Astrocyte (in vitro differentiated cells and primary cell): Measurements from ENCODE around the gene MACC1. TPM values are rescaled to one million over a fixed set of nuclear protein-coding genes. Genes with fewer than 3 reads are reported as not detected.

Experiments
- DNase-seq: peaks from one replicate; pipeline ENCODE4 v3.0.0-alpha.2; 2010; ENCODE audit warnings: low read depth
- FAIRE-seq: peaks from 2 replicates; lab custom pipeline; 2011; peaks lifted over from hg19 to GRCh38; lab: Jason Lieb, UNC
- H2AFZ ChIP-seq: 2 replicates; pipeline ENCODE4 v1.6.0; 2012; ENCODE audit warnings: low read depth, low read length, inconsistent platforms
- H3K27ac ChIP-seq: 2 replicates; pipeline ENCODE4 v1.5.1; 2011; ENCODE audit warnings: low read depth, low read length, inconsistent platforms
- H3K27me3 ChIP-seq: 2 replicates; pipeline ENCODE4 v1.6.0; 2011; ENCODE audit warnings: low read length, inconsistent platforms; ENCODE audit not compliant: insufficient read depth
- H3K36me3 ChIP-seq: 2 replicates; pipeline ENCODE4 v1.5.1; 2011; ENCODE audit warnings: low read length, inconsistent platforms; ENCODE audit not compliant: insufficient read depth
- H3K4me1 ChIP-seq: 2 replicates; pipeline ENCODE4 v1.5.1; 2011; ENCODE audit warnings: low read length, inconsistent platforms; ENCODE audit not compliant: insufficient read depth
- H3K4me2 ChIP-seq: 2 replicates; pipeline ENCODE4 v1.6.0; 2012; ENCODE audit warnings: low read length, inconsistent platforms
- H3K4me3 ChIP-seq: 2 replicates; pipeline ENCODE4 v1.5.1; 2011; ENCODE audit warnings: low read depth, mild to moderate bottlenecking, low read length, inconsistent platforms; ENCODE audit not compliant: insufficient read depth
- H3K79me2 ChIP-seq: 2 replicates; pipeline ENCODE4 v1.6.0; 2012; ENCODE audit warnings: mild to moderate bottlenecking, low read length, inconsistent platforms; ENCODE audit not compliant: insufficient read depth
- H3K9ac ChIP-seq: 2 replicates; pipeline ENCODE4 v1.6.0; 2012; ENCODE audit warnings: mild to moderate bottlenecking, low read length, inconsistent platforms
- H3K9me3 ChIP-seq: 2 replicates; pipeline ENCODE4 v1.5.1; 2012; ENCODE audit warnings: low read depth, mild to moderate bottlenecking, low read length, inconsistent platforms; ENCODE audit not compliant: insufficient read depth
- H4K20me1 ChIP-seq: 2 replicates; pipeline ENCODE4 v1.6.0; 2012; ENCODE audit warnings: low read length, inconsistent platforms; ENCODE audit not compliant: insufficient read depth
- H3K27ac Mint-ChIP-seq: one replicate; pipeline ENCODE4 v1.8.0; 2021; ENCODE audit warnings: mild to moderate bottlenecking, mixed read lengths; ENCODE audit not compliant: unreplicated experiment
- H3K27me3 Mint-ChIP-seq: one replicate; pipeline ENCODE4 v1.8.0; 2021; ENCODE audit warnings: low read depth, mixed read lengths; ENCODE audit not compliant: unreplicated experiment
- H3K36me3 Mint-ChIP-seq: one replicate; pipeline ENCODE4 v1.8.0; 2021; ENCODE audit warnings: low read depth, mixed read lengths; ENCODE audit not compliant: unreplicated experiment
- H3K4me1 Mint-ChIP-seq: one replicate; pipeline ENCODE4 v1.8.0; 2021; ENCODE audit warnings: low read depth, mixed read lengths; ENCODE audit not compliant: unreplicated experiment
- H3K4me3 Mint-ChIP-seq: one replicate; pipeline ENCODE4 v1.8.0; 2021; ENCODE audit warnings: mild to moderate bottlenecking, moderate library complexity, mixed read lengths; ENCODE audit not compliant: unreplicated experiment
- H3K9me3 Mint-ChIP-seq: one replicate; pipeline ENCODE4 v1.8.0; 2021; ENCODE audit warnings: mild to moderate bottlenecking, mixed read lengths; ENCODE audit not compliant: unreplicated experiment
- CTCF ChIP-seq: IDR thresholded peaks from 2 replicates; pipeline ENCODE4 v1.5.1; 2011; ENCODE audit warnings: low read depth, mild to moderate bottlenecking, inconsistent platforms, low read length, moderate library complexity; ENCODE audit not compliant: insufficient read depth
- EZH2 ChIP-seq: IDR thresholded peaks from 2 replicates; pipeline ENCODE4 v1.6.1; 2012; ENCODE audit warnings: mild to moderate bottlenecking, low read length, inconsistent platforms; ENCODE audit not compliant: insufficient read depth
- total RNA-seq: library from RNA; stranded (reverse); gene quantifications from 2 replicates; pipeline ENCODE4 v1.2.1, GENCODE V29; 2021

The MACC1 gene
- total RNA-seq, 1 donor from 2014 or later, result 2.0 TPM

GRCh38 chr7:20190560-20191390, 26.4 kb downstream of the MACC1 start:
- H3K9me3 ChIP-seq, result no peaks in the 10 kb centered on the region
- H3K9ac ChIP-seq, result no peak overlapping the region
- H3K27ac ChIP-seq, result no peak overlapping the region
- H3K36me3 Mint-ChIP-seq, result no peaks in the 10 kb centered on the region
- DNase-seq (no peak), FAIRE-seq (no peak)
- H3K9me3 Mint-ChIP-seq, result peaks cover 2% of the 10 kb centered on the region
- H3K36me3 ChIP-seq, result no peaks in the 10 kb centered on the region
- no peaks in the 10 kb centered on the region for H3K27me3 Mint-ChIP-seq
- H3K4me3 ChIP-seq, result no peak overlapping the region
- no peak overlapping the region for H3K4me3 Mint-ChIP-seq
- no peaks in the 10 kb centered on the region for H4K20me1 ChIP-seq
- no peaks in the 10 kb centered on the region for H3K79me2 ChIP-seq
- no peak overlapping the region for H2AFZ ChIP-seq
- no peak for TF ChIP-seq CTCF
- TF ChIP-seq EZH2, result no peak
- H3K4me1 ChIP-seq, result peaks cover 3% of the 10 kb centered on the region
- H3K27ac Mint-ChIP-seq, result no peak overlapping the region
- no peaks in the 10 kb centered on the region for H3K4me1 Mint-ChIP-seq
- H3K27me3 ChIP-seq, result no peaks in the 10 kb centered on the region
- no peak overlapping the region for H3K4me2 ChIP-seq

- FAIRE-seq, result no peak
Observed at GRCh38 chr7:20189852-20190251, 27.3 kb downstream of the MACC1 start.

More at GRCh38 chr7:20189852-20190251, 27.3 kb downstream of the MACC1 start:
- H3K9me3 Mint-ChIP-seq, result peaks cover 2% of the 10 kb centered on the region
- H3K27ac Mint-ChIP-seq, result no peak overlapping the region
- H3K36me3 Mint-ChIP-seq, result no peaks in the 10 kb centered on the region
- TF ChIP-seq CTCF (no peak), EZH2 (no peak)
- no peak for DNase-seq
- Histone ChIP-seq H2AFZ (no peak overlapping the region), H3K9me3 (no peaks in the 10 kb centered on the region), H3K4me2 (no peak overlapping the region), H3K9ac (no peak overlapping the region), H4K20me1 (no peaks in the 10 kb centered on the region), H3K36me3 (no peaks in the 10 kb centered on the region), H3K4me3 (no peak overlapping the region), H3K79me2 (no peaks in the 10 kb centered on the region), H3K27me3 (no peaks in the 10 kb centered on the region), H3K27ac (no peak overlapping the region), H3K4me1 (peaks cover 3% of the 10 kb centered on the region)
- no peaks in the 10 kb centered on the region for H3K27me3 Mint-ChIP-seq
- H3K4me1 Mint-ChIP-seq, result no peaks in the 10 kb centered on the region
- no peak overlapping the region for H3K4me3 Mint-ChIP-seq
